NCI-H82 treated with DMSO at 0.1 percent for 48 hours (cell line): ENCODE data around the gene DHODH.

ENCODE experiments used
- DNase-seq: peaks from one replicate; lab custom pipeline; 2025; ENCODE audit not compliant: unreplicated experiment; lab: John Stamatoyannopoulos, UW

Gene DHODH

DNA sequence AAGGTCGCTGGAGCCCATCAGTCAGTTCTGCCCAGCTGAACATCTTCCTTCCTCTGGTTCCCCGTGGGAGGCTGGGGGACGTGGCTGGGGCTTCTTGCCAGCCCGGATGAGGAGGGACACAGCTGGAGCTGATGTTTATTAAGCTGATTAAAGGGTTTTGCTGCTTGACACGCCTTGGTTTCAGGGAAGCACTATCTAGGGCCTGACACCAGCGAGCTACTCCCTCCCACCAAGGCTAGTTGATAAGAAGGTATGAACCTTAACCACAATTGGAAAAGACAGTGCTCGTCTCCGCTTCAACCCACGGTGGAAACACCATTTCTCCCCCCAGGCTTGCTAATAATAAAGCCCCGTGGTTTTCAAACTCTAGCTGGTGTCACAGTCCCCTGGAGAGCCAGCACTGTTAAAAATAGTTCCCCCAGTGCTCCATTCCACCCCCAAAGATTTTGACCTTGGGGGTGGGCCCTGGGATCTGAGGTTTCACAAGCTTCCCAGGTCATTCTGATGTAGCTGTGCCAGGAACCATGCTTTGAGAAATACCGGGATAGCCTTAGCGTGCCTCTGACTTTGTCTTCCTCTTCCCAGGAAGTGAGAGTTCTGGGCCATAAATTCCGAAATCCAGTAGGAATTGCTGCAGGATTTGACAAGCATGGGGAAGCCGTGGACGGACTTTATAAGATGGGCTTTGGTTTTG, 5.5 kb downstream of the DHODH start:
- DNase-seq, result peak; percentile 11

DNA sequence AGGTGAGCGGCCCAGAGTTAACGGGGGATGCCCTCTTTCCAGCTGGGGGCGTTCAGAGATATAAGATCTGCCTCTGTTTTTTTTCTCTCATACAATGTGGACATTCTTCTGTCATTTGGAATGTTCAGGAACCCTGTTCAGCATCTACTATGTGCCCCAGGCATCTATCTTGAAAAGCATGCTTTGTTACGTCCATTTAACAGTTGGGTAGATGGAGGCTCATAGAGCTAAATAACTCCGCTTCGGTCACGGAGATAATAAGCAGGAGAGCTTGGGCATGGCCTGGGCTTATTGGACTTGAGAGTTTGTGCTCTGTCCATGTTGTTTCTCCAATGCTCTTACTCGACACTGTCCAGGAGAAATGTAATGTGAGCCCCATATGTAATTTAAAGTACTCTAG, 6.1 kb downstream of the DHODH start:
- DNase-seq, result no peak

DNA sequence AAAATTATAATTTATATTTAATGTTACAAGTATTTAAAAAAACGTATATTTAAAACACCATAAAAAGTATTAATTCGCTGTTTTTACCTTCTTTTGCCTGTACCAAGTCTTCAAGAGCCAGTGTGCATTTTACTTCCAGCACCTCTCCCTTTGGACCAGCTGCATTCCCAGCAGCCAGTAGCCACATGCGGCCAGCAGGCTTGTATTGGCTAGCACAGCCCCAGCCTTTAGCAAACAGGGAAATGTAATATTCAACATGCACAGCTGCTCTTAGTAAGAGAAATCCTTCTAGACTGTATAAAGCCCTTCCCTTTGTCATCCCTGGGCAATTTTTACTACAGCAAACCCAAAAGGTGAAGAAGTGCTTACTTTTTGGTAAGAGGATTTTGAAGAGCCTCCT, 6.6 kb downstream of the DHODH start:
- no peak for DNase-seq

DNA sequence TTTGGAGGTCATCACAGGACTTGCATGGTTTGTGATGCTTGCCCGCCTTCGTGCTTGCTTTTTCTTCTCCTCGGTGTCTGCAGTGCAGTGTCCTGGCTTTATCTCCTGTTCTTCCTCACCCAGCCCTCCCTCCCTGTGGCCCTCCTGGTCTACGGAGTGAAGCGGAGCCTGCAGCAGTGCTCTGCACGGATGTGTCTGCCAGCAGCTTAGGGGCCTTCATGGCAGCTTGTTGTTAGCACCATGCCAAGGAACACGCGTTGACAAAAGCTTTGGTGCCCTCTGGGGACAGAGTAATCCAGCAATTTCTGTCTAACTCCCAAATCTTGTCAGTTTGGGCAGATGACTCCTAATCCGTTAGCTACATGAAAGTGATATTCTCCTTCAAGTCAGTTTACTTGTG, 9.9 kb downstream of the DHODH start:
- no peak for DNase-seq

DNA sequence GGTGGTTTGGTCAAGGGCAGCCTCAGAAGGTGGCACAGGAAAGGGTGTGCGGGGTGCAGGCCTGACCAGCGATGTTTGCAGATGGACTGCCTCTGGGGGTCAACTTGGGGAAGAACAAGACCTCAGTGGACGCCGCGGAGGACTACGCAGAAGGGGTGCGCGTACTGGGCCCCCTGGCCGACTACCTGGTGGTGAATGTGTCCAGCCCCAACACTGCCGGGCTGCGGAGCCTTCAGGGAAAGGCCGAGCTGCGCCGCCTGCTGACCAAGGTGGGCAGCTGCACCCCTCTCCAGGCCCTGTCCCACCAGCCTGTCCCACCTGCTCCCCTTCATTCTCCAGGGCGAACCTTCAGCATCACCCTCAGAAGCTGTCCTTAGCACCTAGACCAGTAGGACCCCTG, 12.5 kb downstream of the DHODH start:
- no peak for DNase-seq

DNA sequence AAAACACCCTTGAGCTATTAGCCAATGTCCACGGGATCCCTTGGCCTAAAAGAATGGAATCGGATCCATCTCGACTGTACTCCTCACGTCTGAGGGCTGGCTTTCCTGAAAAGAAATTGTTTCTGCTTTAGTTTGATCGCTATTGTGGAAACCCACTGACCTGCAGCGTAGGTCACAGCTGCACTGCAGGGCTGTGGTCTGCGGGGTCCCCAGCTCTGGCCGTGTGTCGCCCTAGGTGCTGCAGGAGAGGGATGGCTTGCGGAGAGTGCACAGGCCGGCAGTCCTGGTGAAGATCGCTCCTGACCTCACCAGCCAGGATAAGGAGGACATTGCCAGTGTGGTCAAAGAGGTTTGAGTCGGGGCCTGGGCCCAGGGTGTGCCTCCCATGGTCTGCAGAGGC, 13.6 kb downstream of the DHODH start:
- DNase-seq, result no peak

DNA sequence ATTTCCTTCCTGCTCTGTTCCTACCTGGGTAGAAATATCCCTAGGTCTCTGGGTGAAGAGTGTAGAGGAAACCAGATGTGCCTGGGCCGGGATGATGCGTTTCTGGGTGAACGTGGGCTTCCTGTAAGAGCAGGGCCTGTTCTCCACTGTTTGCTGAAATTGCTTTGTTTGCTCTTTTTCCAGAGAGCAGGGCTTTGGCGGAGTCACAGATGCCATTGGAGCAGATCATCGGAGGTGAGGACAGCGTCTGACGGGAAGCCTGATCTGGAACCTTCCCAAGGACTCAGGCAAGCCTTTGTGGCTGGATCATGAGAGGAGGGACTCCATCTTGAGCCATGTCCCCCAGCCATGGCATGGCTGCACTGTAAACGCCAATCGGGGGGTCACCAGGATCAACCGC, 15.4 kb downstream of the DHODH start:
- DNase-seq, result no peak

DNA sequence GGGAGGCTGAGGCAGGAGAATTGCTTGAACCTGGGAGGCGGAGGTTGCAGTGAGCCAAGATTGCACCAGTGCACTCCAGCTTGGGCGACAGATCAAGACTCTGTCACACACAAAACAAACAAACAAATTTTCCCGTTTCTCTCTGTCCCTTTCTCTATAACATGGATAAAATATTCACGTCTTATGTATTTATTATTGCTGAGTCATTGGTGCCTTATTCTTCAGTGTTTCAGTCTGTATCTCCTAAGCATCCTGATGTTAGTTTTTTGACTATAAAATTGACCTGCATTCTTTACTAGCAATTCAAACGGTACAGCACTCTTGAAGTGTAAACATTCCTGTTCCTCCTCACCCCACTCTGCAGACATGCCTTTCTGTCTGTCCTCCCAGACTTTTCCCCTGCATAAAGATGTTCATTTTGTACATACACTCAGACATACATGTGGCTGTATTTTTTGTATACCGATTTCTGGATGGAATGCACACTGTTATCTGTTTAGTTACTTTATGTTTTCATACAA, 16.4 kb downstream of the DHODH start:
- DNase-seq, result no peak

DNA sequence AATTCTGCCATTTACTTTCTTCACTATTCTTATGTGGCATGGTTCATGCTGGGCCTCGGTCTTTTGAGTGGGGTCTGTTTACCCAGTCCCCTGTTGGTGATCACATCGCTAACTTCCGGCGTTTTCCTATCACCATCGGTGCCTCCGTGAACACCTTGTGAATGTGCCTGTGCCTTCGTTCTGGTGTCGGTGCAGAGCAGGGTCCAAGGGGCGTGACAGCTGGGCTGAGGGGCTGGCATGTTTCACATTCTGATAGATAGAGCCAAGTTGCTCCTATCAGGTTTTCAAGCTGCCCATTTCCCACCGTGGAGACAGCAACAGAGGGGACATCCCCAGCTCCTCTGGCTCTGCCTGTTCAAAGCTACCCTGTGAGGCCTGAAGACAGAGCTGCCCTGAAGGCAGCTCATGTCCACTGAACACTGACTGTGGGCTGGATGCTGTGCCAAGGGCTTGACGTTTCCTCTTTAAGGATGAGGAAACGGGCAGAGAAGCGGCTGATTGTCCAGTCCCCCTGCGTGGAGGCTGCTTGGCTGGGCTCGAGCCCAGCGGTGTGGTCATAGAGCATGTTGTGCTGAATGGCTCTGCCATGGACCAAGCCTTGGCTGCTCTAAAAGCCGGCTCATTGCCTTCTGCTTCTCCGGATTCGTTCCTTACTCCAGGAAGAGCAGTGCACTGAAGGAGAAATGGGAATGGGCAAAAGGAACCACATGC, 17.0 kb downstream of the DHODH start:
- no peak for DNase-seq

DNA sequence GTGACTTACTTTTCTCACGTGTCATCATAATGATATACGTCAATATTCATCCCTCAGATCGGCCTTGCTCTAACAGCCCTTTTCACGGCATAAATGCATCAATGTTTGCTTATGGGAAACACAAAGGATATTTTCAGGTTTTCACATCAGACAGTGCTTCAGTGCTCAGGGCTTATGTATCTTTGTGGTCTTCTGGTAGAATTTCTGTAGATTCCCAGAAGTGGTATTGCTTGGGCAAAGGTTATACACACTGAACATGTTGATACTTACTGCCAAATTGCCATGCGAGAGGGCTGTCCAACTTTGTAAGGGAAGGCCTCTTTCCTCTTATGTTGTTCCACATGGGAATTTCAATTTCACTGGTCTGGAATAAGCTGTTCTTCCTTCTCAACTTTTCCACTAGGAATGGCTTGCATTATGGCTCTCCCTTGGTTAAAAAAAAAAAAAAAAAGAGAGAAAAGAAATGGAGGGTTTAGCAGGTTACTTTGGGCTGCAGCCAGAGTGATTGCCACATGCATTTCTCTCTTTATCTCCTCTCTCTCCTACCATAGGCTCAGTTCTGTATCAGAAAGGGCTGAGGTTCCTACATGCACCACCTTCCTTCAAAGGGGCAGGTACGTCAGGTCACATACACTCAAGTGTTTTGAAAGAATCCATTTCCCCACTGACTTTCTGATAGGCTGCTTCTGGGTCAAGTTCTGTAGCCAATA, 19.3 kb downstream of the DHODH start:
- DNase-seq, result no peak

DNA sequence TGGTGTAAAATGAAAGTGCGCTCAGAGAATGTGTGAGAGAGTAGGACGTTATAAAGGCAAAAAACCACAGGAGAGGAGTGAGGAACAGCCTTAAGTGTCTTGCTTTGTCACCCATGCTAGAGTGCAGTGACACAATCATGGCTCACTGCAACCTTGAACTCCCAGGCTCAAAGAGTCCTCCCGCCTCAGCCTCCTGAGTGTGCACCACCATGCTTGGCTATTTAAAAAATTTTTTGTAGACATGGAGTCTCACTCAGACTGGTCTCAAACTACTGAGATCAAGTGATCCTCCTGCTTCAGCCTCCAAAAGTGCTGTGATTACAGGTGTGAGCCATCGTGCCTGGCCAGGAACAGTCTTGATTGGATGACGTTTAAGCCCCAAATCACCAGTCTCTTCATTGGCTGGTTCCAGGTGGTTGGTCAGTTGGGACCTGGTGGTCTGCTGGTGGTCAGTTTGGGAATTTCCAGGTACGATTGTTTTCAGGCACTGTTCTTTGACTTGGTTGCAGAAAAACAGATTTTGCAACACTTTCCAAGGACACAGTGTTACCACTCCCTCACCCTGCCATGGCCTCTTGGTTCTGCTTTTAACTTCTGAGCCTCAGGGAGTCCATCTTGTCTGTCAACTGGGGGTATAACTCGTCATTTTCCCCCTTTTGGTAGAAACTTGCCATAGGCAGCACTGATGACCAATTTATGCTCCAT, 21.2 kb downstream of the DHODH start:
- no peak for DNase-seq

DNA sequence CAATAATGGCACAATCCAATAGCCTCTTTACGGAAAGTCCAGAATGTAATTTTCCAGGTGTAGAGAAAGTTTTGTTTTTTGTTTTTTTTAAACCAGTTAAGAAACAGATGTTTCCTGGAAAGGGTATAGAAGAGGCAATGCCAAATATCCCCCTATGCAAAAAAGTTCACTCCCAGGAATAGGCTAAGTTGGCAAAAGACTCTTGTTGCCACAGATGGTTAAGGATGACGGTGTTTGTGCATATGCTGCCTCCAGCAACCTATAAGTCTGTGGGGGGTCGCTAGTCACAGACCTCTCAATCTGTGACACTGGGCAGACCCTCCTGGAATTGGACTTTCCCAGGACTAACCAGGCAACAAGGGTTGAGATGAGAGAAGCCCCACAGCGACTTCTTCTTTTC, 24.9 kb downstream of the DHODH start:
- no peak for DNase-seq

DNA sequence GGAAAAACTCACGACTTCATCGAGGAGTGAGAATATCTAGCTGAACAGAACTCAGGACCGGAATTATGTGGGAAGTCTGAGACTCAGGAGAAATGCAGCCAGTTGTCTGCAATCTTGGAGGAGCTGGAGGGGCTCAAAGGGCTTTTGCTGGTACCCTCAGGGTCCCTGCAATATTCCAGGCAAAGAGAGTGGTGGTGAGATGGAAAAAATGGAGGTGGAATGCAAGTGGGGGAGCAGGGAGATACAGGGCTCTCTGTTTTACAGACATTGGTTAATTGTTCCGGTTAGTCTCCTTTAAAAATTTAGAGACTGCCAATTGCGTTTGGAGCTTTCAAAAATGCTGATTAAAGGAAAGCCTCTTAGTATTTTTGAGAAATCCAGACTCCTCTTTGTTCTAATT, 27.6 kb downstream of the DHODH start:
- no peak for DNase-seq

DNA sequence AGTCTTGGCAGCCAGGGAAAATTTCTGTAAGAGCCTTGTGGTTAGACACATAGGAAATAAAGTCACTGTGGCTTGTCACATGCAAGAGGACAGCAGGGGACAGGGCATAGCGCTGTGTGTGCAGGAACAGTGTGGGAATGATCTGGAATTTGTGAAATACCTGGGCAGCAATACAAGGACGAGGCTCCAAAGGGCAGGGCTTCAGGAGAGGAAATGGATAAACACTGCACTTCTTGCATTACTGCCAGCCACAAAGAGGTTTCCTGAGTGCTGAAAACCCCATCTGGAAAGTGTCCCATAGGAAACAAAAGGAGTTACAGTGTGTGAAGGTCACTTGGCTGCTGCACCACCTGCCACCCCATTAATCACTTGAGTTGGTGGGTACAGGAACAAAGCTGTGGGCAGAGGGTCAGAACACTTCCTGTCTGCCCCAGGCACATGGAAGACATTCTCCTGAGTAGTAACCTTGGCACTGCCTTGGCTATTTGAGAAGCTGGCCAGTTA, 33.7 kb downstream of the DHODH start:
- DNase-seq, result no peak

DNA sequence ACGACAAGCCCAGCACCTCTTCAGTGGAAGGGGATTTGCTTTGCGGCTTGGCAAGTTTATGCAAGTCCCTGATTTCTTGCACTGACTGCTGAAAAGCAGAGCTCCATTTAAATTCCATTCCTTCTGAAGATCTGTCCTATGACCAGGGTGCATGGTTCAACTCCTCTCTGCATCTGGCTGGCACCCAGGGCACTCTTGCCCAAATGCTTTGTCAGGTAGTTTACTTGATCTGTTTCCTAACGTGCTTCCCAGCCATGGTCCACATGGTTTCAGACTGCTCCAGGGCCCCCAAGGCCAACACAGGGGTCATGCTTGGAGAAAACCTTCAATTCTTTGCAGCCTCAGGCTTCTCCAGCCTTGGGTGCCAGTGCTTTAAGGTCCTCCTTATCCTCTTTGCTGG, 34.5 kb downstream of the DHODH start:
- DNase-seq, result no peak

DNA sequence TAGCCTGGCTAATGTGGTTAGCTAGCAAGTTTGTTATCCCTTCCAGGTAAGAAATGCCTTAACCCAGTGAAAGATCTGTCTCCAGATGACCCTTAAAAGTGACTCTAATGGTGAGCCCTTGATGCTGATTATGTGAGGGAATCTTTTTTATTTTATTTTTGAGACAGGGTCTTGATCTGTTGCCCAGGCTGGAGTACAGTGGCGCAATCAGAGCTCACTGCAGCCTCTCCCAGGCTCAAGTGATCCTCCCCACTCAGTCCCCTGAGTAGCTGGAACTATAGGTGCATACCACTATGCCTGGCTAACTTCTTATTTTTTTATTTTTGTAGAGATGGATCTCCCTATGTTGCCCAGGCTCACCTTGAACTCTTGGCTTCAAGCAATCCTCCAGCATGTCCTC, 35.0 kb downstream of the DHODH start:
- DNase-seq, result no peak

DNA sequence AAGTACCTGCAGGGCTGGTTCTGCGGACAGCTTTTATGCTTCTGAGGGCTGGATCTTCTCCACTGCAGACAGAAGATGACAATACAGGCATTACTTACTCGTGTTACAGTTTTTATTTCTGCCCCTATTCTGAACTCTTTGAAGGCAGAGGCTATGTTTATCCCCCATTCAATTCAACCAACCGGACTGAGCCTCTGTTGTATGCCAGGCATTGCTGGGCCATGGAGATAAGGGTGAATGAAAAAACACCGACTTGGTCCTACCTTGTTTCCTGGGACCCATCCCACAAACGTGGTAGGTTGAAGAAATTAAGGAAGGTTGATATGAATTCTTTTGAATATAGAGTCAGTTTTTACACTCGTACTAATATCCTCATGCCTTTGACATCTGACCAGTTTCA, 35.8 kb downstream of the DHODH start:
- DNase-seq, result no peak

DNA sequence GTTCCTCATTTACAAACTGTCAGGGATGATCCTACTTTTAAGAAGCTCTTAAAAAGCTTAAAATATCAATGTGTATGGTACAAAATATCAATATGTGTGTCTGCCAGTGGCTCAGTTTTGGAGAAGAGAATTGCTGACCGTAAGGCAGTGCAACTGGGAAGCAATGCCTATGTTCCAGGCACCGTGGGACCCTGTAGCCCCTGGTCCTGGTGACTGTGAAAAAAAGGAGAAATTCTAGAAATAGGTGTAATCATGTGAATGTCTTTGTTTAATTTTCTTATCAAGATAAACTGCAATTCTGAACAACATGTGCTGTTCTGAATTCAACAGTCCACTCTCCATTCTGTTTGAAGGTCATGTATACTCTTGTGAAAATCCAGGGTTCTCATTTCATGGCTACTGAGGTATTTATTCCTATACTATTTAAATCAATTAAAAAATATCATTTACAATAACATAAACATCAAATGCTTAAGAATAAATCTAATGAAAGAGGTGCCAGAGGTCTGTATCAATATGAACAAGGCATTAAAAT, 36.3 kb downstream of the DHODH start:
- no peak for DNase-seq

DNA sequence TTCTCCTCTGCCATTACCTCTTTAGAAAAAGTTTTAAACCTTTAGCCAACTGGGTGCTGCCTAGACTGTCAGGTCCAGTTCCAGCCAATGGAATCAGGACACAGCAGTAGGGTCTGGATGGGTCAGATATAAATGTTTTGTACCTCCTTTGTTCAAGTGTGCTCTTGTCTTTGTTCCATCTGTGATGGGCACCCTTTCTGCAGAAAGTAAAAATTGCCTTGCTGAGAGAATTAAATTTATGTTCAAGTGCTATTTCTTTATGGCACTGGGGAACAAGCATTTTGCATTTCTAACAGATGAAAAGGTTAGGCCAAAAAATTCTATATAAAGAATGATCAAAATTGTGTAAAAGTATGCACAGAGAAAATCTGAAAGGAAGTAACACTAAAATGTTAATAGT, 40.6 kb downstream of the DHODH start:
- no peak for DNase-seq

DNA sequence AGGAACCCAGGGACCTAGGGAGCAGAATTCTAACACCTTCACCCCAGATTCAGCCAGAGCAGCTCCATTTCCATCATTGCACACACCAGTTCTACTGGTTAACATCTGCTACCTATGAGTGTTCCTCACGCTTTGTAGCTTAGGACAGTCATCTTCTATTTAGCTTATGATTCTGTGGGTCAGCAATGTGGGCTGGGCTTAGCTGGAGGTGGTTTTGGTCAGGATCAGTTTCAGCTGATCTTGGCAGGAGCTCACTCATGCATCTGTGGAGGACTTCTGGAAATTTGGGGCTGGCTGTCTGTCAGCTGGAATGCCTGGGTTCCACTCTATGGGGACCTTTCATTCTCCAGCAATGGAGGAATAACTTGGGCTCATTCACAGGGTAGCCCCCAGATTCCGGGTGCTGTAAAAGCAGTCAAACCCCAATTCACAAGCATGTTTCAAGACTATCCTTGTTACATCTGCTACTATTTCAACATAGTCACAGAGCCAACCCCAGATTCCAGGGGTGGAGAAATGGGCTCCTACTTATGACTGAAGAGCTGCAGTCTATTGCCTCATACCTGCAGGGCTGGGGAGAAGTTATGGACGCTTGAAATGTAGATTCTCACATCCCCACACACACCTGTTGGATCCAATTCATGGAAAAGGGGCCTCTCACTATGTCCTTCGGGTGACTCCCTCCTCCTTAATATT, 42.4 kb downstream of the DHODH start:
- no peak for DNase-seq
